NCI-H1092 treated with DMSO at 0.1 percent for 48 hours (cell line): ENCODE data around the gene PDGFD.

Source experiments
- DNase-seq: peaks from one replicate; lab custom pipeline; 2025; lab: John Stamatoyannopoulos, UW

Gene PDGFD

DNA sequence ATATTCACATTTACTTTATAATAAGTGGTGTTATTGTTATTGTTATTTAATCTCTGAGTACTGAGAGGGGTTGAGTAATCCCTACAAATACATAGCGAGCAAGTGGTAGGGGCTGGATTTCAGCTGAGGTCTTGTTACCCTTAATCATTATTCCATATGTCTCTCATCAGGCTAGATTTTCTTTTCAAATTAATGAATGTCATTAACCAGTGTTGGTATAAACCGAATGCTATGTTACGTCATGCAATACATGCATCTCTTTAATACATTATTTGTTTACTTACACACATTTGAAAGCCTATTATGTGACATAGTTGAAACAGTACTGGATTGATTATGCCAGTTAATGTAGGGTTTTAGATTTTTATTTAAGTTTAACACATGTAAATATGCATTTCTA, 18.9 kb downstream of the PDGFD start:
- no peak for DNase-seq

DNA sequence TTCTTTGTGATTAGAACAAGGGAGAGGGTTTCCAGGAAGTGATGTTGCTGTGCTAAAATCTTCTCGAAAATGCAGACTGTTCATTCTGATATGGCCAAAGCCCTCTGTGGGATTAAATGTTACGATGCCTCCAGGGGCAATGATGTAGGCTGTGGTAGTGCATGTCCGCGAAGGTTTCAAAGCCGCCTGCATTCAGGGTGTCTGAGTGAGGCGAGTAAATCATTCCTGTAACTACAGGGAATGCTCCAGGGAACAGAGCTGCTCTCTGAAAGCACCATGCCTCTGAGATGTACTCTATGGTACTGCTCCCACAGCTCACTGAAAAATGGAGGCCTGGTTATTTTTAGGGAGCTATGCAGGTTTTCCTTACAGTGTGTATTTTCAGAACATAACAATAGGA, 21.2 kb downstream of the PDGFD start:
- DNase-seq: no peak

DNA sequence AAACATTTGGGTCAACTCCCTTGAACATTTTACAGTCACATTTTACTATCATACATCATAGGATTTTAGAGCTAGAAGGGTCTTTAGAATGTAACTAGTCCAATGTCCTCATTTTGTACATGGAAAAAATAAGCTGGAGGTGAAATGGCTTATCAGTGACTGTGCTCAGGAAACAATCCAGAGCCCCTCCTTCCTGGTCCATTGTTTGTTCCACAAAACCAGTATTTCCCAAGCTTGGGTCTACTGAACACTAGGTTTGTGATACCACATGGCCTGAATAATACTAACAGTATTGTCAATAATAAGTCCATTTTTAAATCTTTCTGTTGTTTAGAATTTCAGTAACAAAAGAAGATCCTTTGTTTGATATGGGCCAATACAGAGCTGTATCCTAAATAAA, 27.1 kb downstream of the PDGFD start:
- DNase-seq: no peak

GRCh38 chr11:104134745-104135144, 29.2 kb downstream of the PDGFD start:
- no peak for DNase-seq

DNA sequence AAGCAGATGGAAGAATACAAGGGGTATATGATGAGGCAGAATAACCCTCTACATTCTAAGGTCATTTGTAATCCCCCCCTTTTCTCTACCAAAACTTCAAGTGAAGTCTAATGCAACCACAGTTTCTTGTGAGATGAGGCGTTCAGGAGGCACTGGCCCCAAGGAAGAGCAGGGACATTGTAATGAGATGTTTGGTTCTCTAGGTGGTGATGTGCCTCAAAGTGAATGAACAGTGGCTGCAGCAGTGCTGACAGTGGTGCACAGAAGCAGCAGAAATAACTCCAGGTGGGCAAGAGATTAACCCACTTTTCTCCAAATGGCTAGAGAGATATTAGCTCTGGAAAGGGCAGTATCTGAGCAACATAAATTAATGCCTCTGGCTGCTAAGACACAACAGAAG, 33.8 kb downstream of the PDGFD start:
- no peak for DNase-seq

GRCh38 chr11:104129145-104129544, 34.8 kb downstream of the PDGFD start:
- no peak for DNase-seq

DNA sequence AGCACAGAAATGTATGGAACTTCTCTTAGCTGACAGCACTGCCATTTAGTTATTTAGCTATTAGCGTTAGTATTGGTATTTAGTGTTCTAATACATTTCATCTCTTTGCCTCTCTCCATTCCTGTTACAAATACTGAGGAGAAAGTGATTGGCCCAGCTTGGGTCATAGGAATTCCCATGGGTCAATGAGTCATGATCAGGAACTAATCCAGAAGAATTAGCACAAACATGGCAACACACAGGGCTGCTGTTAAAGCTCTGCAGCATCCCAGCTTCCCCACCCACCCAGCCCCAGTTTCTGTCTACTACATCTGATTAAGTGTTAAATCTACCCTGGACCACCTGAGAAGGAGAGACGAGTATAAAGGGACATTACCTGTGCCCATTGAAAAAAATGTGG, 36.1 kb downstream of the PDGFD start:
- DNase-seq: no peak

GRCh38 chr11:104126464-104126863, 37.5 kb downstream of the PDGFD start:
- no peak for DNase-seq

DNA sequence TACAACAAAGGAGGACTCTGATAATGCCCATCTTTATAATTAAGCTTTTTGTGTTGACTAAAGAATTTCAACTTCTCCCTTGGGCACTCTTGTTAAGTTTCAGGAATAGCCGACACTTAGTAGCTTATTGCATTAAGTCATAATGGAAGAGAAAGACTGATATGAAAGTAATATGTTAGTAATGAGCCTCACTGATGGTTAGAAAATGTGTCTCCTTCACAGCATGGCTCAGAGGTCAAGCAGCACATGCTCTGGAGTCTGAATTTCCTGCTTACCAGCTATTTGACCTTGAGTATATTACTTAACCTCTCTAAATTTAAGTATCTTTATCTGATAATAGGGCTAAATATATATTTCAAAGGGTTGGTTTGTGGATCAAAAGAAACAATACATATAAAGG, 39.0 kb downstream of the PDGFD start:
- DNase-seq: no peak

DNA sequence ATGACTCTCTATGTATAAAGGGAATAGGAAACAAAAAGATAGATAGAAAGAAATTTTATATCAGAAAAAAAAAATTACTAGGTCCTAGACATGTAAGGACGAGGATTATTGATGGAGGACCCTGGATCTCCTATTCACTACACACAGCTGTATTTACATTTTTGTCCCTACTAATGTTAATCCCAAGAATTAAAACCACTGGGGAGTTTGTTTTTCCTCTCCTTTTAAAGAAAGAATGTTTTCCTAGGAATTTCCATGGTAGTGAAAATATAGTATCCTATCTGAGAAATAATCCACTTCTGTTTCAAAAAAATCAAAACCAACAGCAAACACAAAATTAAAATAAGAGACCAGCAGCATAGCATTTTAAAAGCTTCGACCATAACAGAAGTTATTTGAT, 41.1 kb downstream of the PDGFD start:
- no peak for DNase-seq

DNA sequence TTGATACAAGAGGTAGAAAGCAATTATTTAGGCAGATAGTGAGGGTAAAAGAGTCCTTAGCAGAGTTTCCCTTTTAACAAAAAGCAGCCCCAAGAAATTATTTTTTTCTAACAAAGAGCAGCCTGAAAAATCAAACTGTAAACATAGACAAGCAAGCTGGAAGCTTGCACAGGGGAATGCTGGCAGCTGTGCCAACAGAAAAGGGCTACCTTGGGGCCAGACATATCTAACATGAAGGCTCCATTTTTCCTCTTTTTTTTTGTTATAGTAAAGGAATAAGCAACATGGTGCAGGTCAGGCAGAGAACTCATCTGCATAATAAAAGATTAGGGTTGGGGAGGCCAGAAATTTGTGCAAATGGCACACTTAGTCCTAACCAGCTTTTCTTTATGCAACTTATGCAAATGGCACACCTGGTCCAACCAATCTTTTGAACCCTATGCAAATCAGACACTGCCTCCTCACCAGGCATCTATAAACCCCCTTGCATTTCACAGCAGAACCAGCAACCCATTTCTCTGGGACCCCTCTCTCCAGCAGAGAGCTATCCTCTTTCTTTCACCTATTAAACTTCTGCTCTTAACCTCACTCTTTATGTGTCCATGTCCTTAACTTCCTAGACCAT, 41.8 kb downstream of the PDGFD start:
- DNase-seq: peak; percentile 19

DNA sequence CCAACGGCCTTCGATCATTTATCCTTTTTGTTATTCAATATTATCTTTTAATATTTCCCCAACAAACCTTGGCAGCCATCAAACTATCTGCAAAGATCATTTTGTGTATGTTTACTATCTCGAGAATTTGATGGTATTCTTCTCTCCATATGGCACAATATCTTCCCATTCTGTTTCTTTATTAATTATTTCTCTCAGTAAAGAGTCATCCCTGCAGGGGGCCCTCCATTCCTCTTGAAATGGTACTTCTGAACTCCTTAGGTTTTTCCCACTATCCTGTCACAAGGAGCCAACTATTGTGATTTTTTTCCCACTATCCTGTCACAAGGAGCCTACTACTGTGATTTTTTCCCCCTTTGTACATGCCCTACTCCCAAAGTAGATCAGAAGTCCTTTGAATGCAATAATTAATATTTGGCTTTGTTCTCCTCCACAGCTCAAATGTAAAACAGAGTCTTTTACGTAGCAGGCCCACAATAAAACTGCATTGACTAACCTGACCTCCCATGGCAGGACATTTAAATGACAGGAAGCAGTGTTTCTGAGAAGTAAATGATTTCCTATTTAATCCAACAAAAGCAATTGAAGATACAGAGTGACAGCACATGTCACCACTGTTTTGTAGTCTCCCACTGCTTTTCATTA, 43.3 kb downstream of the PDGFD start:
- DNase-seq: no peak

DNA sequence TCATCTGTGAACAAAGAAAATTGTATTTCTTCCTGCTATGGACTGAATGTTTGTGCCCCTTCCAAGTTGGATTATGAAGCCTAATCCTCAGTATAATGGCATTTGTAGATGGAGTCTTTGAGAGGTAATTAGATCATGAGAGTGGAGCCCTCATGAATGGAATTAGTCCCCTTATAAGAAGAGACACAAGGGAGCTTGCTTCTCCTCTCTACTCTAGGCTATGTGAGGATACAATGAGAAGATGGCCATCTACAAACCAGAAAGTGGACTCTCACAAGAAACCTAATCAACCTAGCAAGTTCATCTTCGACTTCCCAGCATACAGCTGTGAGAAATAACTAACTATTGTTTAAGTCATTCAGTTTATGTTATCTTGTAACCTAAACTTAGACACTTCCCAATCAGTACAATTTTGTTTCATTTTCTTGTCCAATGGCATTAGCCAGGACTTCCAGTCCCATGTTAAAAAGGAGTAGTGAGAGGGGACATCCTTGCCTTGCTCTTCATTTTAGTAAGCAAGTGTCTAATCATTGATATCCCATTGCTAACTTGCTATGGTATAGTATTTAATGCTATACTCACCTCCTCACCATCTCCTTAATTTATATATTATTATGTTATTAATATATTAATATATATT, 45.7 kb downstream of the PDGFD start:
- DNase-seq: no peak

DNA sequence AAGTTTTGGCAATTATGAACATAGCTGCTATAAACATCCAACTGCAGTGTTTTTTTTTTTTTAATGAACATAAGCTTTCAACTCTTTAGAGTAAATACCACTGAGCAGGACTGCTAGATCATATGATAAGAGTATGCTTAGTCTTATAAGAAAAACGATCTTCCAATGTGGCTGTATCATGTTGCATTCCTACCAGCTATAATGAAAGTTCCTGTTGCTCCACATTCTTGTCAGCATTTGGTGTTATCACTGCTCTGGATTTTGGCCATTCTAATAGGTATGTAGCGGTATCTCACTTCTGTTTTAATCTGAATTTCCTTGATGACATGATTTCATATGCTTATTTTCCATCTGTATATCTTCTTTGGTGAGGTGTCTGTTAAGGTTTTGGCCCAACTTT, 50.4 kb downstream of the PDGFD start:
- DNase-seq: no peak

GRCh38 chr11:104106136-104106754, 57.7 kb downstream of the PDGFD start:
- DNase-seq: no peak

- no peak for DNase-seq
Observed at GRCh38 chr11:104105155-104105554, 58.8 kb downstream of the PDGFD start.

GRCh38 chr11:104104664-104105063, 59.3 kb downstream of the PDGFD start:
- no peak for DNase-seq

DNA sequence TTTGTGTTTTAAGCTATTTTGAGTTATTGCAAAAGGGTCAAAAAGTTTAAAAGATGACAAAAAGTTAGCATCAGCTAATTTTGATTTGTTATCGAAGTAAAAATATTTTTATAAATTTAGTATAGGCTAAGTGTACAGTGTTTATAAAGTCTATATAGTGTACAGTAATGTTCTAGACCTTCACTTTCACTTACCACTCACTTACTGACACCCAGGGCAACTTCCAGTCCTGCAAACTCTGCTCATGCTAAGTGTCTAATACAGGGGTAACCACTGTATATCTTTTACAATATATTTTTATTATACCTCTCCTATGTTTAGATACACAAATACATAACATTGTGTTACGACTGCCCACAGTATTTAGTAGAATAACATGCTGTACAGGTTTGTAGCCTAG, 59.7 kb downstream of the PDGFD start:
- no peak for DNase-seq

DNA sequence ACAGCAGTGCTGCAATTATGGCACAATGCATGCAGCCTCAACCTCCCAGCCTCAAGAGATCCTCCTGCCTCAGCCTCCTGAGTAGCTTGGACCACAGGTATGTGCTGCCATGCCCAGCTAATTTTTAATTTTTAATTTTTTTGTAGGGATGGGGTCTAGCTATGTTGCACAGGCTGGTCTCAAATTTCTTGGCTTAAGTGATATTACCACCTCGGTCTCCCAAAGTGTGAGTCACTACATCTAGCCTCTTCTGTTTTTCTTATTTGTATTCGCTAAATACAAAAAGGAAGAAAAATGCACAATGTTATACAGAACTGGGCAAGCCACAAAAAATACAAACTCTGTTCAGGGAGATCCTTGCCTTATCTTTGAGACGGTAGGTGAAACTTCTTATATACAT, 65.4 kb downstream of the PDGFD start:
- DNase-seq: no peak

GRCh38 chr11:104098132-104098531, 65.8 kb downstream of the PDGFD start:
- no peak for DNase-seq

DNA sequence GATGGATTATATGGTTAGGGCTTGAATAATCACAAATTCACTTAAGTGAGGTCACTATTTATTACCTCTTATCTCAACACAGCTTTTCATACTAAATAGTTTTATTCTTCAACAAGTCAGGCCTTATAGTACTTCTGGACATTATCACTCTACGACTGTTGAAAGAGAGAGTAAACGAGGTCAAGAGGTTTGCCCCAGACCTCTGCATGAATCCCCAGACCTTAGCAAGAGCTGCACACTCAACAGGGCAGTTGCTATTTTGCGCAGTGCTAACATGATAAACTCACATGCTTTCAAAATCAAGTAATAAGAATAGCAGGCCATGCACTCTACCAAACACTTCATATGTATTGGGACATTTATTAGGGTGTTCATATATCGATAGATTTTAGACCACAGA, 67.0 kb downstream of the PDGFD start:
- DNase-seq: no peak

DNA sequence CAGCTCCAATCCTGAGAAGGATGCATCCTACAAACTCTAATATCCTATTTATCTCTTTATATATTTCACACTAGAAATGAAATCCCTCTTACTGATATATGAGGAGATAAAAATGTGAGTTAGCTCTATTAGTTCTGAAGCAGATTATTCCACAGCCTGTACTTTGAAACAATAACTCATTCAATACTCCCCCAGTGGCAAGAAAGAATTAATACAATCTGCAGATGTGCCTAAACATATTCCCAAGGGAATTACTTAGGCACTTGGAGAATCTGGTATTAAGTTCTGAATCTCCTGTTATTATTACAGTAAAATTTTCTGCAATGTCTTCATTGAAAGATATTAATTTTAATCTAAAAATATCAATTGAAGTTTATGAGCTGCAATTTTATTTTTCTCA, 68.2 kb downstream of the PDGFD start:
- DNase-seq: no peak

- DNase-seq: no peak
Observed at GRCh38 chr11:104094576-104094975, 69.4 kb downstream of the PDGFD start.
